Stimulated activated CD8-positive, alpha-beta memory T cell treated with anti-CD3 and anti-CD28 coated beads, Interleukin-15, amount 100 ng/mL, for 24 hours (primary cell): ENCODE results near the gene DYNC1LI2.

Experiments used
- DNase-seq: peaks from one replicate; pipeline ENCODE4 v3.0.0-alpha.2; 2020; ENCODE audit warnings: low read depth

DYNC1LI2 gene

DNA sequence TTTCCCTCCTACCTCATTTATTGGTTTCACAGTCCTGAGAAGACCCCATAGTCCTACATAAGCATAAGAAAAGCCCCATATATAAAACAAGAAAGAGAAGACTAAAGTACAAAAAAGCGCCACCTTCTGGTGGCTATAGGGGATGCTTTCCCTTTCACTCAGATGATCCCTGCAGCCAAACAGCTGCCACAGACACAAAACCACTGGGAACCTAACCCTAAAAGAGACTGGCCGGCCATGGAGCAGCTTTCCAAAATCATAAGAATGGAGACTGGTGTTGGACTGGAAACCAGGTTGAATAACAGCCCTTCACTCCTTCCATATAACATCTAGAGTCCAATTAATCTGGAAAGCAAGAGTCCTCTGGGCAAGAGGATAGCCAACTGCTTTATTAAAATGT, 11.4 kb downstream of the DYNC1LI2 start:
- DNase-seq: no peak

DNA sequence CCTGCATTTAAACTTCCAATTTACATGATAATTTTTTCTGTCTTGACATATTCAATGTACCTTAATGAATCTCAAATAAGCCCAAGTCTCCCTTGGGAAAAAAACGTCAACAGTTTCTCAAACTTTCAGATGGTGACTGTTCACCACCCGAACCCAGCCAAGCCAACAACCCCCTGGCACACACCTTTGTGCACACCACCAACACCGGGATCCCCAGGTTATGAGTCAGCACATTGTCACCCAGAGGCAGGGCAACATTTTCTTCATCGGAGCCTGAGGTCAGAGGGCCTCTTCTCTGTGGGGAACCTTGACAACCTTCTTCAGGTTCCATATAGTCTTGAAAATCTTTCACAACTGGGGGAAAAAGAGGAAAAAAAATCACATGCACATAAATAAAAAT, 15.5 kb downstream of the DYNC1LI2 start:
- no peak for DNase-seq

GRCh38 chr16:66731101-66731500, 20.3 kb downstream of the DYNC1LI2 start:
- DNase-seq: no peak

DNA sequence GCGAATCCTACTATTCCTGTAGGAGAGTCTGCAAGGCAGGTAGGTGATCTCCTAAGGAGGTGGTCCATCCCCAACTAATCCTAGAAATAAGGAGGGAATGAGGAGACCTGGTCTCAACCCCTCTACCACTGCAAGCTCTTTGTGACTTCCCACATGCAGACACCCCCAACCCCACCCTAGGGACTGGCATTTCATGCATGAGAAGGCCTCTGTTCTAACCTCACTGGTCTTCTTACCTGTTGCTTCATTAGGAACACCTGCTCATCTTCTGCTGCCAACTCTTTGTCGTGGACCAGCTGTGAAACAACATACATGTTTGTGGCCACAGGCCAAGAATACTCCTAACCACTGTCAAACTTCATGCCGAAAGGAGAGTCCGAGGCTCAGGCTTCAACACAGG, 22.6 kb downstream of the DYNC1LI2 start:
- DNase-seq: no peak

DNA sequence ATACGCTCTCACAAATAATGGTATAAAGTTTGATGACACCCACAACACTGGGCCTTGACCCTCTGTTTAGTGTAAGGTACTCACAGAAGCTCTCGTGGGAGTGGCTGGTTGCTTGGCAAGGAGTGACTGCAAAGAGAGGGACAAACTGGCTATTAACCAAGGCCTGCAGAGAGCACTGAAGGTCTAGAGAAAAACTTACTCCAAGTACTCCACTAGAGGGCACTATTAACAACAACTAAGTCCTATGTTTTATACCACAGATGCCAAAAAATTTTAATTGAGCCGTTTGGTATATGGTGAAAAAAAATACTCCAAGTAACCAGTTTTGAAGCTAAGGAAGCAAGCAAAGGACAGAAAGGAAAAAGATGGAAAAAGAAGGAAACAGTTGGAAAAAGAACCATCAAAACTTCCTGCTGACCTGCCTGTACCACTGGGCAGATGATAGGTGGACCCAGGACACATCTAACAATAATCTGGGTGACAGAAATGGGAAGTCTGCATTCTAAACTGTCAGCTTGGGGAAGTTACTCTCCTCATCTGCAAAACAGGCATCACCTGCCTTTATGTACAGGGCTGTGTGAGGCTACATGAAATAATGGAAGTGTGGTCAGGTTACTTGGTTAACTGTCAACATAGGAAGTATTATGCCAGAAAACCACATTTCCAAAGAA, 23.2 kb downstream of the DYNC1LI2 start:
- DNase-seq: no peak

DNA sequence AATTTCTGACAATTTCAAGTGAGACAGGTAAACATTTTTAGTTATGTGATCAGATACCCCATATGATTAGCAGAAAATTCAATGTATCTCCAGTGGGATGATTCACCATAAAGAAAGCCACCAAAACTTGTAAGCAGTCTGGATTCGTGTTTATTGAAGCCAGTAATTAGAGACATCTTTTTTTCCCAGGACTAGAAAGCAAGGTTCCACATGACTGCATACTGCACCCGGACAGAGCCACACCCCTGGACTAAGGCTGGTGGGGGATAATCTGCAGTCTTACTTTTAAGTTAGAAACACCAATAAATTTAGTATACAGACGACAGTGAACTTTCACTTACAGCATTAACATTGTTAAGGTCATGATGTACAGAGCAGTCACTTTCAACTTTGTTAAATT, 30.6 kb downstream of the DYNC1LI2 start:
- no peak for DNase-seq

GRCh38 chr16:66719246-66719645, 32.2 kb downstream of the DYNC1LI2 start:
- DNase-seq: no peak

DNA sequence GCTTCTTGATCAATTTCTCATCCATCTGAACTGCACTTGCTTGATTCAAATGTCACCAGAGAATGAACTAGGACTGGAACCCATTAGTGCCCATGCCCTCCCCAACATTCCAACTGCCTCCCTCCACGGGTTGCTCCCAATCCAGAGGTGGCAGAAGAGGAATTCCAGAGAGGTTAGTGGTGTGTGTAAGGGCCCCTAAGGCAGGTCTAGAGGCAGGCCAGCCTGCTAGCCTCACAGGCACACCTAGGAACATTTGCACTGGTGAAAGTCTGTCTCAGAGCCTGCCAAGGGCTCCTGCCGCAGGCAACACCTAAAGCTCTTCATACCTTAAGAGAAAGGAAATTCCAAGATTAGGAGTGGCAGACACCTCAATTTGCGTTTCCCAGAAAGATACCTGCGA, 33.6 kb downstream of the DYNC1LI2 start:
- no peak for DNase-seq

DNA sequence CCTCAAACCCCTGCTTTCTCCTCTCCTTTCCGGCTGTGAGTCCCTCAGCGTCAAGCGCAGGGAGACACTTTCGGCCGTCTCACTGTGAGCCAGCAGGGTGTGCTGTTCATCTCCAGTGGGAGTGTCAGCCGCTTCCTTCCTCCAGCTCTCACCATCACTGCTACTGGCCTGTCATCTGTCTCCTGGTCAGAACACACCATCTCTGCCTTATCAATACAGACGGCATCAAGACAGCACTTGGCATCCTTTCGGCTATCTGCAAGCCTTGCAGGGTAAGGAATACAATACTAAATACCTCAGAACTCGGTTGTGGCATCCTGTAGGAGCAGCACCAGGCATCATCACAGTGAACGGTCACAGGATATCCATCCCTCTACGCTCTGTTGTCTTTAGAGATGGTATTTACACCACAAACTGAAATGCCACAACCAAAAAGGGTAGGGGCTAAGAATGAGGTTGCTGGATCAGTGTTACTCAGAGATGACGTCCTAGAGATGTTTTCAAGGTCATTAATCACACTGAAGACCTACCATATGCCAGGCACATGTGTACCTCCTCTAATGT, 34.2 kb downstream of the DYNC1LI2 start:
- DNase-seq: no peak

DNA sequence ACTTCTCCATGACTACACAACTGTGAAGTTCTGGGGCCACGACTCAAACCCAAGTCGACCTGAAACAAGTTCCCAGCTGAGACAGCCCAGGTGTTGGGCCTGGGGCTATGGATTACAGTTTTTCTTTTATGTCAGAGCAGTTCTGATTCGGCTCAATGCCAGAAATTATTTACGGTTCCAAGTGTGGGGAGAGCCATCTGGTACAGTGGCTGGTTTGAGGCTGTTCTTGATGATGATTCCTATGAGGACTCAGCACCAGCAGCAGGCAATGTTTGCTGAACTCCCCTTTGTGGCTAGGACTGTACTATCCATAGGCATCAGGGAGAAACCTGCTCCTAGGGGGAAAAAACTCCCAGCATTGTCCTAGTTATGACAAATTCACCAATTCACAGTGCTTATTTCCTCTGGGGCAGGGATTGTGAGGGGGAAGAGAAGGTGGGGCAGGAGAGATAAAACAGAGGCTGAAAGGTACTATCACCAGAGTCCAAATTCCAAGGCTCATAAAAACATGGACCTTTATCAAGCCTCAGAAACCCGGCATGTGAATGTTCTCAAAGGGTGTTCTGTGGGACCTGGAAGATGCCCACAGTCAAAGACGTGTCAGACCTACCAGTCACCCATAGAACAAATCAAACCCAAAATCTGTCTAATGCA, 36.6 kb downstream of the DYNC1LI2 start:
- no peak for DNase-seq

- DNase-seq: no peak
Observed at GRCh38 chr16:66714062-66714461, 37.3 kb downstream of the DYNC1LI2 start.

DNA sequence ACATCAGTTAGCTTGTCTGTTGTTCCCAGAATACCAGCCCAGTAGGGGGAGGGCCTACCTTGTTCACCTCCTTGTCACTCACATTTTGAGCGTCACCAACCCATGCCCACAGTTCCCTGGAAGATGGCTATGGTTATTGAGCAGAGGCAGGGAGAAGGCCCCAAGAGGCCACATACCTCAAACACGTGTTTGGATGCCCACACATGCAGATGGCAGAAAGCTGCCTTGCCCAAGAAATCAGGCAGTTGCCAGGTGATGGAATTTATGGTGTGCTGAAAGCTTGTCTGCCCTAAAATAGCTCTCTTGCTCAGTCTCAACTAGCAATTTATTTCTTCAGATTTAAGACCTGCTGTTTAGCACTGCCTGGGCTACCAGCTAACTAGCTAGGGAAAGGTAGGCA, 38.3 kb downstream of the DYNC1LI2 start:
- DNase-seq: no peak

DNA sequence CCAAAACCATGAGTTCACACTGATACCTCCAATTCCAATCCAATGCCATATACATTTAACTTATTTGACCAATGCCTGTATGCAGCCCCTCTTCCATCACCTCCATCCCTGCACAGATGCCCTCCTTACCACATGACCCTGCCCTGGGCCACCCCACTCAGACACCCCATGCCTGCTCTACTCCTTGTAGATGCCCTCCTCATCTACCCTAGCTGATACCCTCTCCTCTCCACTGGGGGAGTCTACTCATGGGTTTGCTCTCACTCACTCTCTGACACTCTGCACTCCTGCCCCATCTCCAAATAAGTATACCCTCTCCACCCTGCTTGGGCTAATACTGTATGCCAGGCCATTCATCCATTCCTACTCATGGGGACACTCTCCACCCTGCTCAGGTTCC, 38.9 kb downstream of the DYNC1LI2 start:
- DNase-seq: no peak

DNA sequence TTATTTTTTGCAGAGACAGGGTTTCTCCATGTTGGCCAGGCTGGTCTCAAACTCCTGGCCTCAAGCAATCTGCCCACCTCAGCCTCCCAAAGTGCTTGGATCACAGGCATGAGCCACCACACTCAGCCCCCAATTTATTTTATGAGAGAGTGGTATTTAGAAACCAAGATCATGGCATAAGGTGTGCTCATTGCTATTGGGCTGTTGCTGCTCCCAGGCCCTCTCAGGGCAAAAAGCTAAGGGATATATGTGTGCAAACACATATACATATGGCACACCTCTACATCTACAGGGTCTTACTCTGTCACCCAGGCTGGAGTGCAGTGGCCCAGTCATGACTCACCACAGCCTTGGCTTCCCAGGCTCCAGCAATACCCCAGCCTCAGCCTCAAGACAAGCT, 39.8 kb downstream of the DYNC1LI2 start:
- no peak for DNase-seq

DNA sequence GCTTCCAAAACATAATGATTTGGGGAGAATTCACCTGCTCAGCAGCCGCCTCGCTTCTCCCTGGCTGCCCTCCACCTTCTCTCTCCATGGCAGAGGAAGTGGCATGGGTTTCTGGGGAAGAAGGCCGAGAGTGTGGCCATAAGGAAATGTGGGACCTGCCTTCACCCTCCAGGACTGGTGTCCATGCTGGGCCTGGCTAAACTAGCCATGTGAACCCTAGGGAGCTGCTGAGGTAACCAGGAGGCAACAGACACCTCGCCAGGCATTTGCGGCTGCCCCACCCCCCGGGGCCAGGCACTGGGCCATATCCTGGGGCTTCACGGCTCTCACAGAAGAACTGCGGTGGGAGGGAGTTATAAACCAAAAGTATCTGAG, 44.9 kb downstream of the DYNC1LI2 start:
- DNase-seq: no peak

DNA sequence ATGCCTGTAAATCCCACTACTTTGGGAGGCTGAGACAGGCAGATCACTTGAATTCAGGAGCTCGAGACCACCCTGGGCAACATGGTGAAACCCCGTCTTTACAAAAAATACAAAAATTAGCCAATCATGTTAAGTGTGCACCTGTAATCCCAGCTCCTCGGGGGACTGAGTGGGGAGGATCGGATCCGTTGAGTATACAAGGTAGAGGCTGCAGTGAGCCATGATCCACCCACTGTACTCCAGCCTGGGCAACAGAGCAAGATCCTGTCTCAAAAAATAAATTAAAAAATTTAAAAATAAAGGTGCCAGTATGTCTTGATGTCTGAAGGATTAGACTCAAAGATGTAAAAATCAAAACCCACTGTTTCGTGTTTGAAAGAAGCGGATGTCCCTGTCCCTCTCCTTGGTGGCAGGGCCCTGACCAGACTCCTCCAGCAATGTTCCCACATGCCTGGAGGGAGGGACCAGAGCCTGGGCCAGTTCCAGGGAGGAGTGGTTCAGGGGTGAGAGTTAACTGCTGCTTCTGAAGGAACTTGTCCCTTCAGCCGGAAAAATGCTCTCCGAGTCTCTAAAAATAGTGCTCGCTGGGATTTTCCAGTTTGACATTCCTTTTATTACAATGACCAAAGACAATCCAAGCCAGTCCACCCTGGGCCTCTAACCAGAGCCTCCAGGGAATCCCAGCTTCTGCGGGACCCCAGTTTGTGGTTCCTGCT, 45.5 kb downstream of the DYNC1LI2 start:
- no peak for DNase-seq

DNA sequence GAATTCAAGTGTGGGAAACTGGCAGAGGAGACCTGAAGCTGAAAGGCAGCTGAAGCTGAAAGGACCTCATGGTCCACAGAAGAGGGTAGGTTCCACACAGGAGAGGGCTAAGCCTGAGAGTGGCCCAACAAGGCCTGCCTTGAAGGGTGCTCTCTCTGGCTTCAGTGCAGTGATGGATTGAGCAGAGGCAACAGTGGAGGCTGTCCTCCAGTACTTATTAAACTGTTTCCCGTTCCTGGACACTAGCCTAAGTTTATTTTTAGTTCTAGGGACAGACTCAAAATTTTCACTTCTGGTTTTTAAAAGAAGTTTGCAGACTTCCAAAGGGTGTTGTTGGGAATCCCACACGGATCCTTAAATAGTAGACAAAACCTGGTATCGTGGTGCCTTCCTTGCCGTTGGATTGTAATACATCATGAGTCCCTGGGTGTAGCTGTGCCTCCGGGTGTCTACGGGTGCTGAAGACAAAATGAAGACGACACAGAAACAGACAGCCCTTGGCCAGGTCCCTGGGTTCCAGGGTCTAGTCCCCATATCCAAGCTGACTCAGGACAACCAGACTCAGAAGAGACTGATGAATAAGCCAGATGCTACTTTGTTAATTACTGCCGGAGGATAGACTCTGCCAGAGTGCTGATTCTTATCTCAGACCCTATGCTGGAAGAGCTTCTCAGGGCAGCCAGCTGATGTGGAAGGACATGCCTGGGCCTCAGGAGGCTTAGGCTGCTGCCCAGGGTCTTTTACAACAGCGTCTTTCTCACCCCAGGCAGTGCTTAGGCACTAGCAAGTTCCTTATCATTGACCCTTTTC, 47.8 kb downstream of the DYNC1LI2 start:
- no peak for DNase-seq

- DNase-seq: no peak
Observed at GRCh38 chr16:66701516-66701915, 49.9 kb downstream of the DYNC1LI2 start.

DNA sequence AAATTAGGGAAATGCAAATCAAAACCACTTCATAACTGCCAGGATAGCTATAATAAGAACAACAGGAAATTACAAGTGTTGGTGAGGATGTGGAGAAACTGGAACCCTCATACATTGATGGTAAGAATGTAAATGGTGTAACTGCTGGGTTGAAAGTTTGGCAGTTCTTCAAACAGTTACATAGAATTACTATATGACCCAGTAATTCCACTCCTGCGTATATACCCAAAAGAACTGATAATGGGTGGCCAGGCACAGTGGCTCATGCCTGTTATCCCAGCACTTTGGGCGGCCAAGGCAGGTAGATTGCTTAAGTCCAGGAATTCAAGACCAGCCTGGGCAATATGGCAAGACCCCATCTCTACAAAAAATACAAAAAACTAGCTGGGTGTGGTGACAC, 50.4 kb downstream of the DYNC1LI2 start:
- no peak for DNase-seq

- no peak for DNase-seq
Observed at GRCh38 chr16:66699898-66700297, 51.5 kb downstream of the DYNC1LI2 start.

- no peak for DNase-seq
Observed at GRCh38 chr16:66698046-66698445, 53.4 kb downstream of the DYNC1LI2 start.
